Breast epithelium (tissue), 4 donors: ENCODE results near the gene CCDC171. TPM values are rescaled to one million over a fixed set of nuclear protein-coding genes. Genes with fewer than 3 reads are reported as not detected.

Source experiments
- DNase-seq, 2 donors: peaks; one replicate each; pipeline ENCODE4 v3.0.0-alpha.2; 2019; ENCODE audit warnings: low spot score in 2 of 2
- H3K27ac ChIP-seq, 2 donors: fragments of 200-600 bp; sonication (generic) in 1 of 2; one replicate each; pipeline ENCODE4 v1.5.1; 2016 to 2019; ENCODE audit warnings: mild to moderate bottlenecking in 1 of 2
- H3K27me3 ChIP-seq, 2 donors: fragments of 200-600 bp; sonication (generic) in 1 of 2; one replicate each; pipeline versions ENCODE4 v1.5.1 to v1.6.0; 2017 to 2019; ENCODE audit warnings: control low read depth in 1 of 2, mild to moderate bottlenecking in 1 of 2
- H3K36me3 ChIP-seq: fragments of 200-600 bp; one replicate; pipeline ENCODE4 v1.5.1; 2019
- H3K4me1 ChIP-seq, 2 donors: fragments of 200-600 bp; sonication (generic); one replicate each; pipeline ENCODE4 v1.5.1; 2016 to 2019; ENCODE audit warnings: control low read depth in 1 of 2
- H3K4me3 ChIP-seq, 3 donors: fragments of 200-600 bp; sonication (generic); 1 replicate in 2 of 3; 2 replicates in 1 of 3; pipeline ENCODE4 v1.5.1; 2016 to 2019; ENCODE audit warnings: mild to moderate bottlenecking in 3 of 3, moderate library complexity in 2 of 3
- H3K9me3 ChIP-seq, 2 donors: fragments of 200-600 bp; sonication (generic) in 1 of 2; one replicate each; pipeline ENCODE4 v1.5.1; 2016 to 2019; ENCODE audit warnings: control low read depth in 1 of 2
- CTCF ChIP-seq, 3 donors: fragments of 450-650 bp; IDR thresholded peaks; one replicate each; pipeline ENCODE4 v1.5.1; 2016 to 2017; ENCODE audit warnings: antibody characterized with exemption in 3 of 3, mild to moderate bottlenecking in 3 of 3, moderate library complexity in 3 of 3
- POLR2A ChIP-seq: fragments of 450-650 bp; IDR thresholded peaks from one replicate; pipeline ENCODE4 v1.6.1; 2016; ENCODE audit warnings: antibody characterized with exemption, mild to moderate bottlenecking, moderate library complexity
- POLR2AphosphoS5 ChIP-seq, 3 donors: sonication (generic); formaldehyde crosslinking; IDR thresholded peaks; one replicate each; pipeline ENCODE4 v1.6.1; 2017; ENCODE audit warnings: antibody characterized with exemption in 3 of 3
- intact Hi-C: fragments of 100-400 bp; cut with DNase I; formaldehyde crosslinking; loops from one replicate; pipeline ENCODE4 v1.15.1; 2023; ENCODE audit warnings: low total_unique reads
- total RNA-seq, 3 donors: library from RNA; depleted of rRNA; stranded (reverse); fragments of >200 nt; gene quantifications; one replicate each; pipeline ENCODE4 v1.1.0, GENCODE V29; 2016

Gene CCDC171
- total RNA-seq, 3 donors from 2014 or later = 4.8 to 8.8 (median 5.6) TPM

DNA sequence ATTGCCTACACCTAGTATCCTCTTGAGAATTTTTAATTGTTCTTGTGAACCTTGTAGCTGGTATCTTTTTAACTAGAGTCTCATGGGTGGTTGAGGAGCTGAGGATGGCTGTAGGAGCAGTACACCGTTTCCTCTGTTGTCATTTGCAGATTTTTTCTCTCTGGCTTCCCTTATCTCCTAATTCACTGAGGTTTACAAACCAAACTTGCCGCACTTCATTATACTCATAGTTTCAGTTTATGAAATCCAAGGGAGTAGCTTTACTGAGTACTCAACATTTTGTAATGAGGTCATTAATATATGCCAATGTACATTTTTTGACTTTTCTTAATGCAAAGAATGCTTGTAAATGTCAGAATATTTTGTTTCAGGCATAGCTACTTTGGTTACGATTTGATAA, 154.2 kb downstream of the CCDC171 start:
- Histone ChIP-seq H3K36me3 (no peaks in the 10 kb centered on the region), H3K27me3 (no peaks in the 10 kb centered on the region), H3K27ac (no peak overlapping the region), H3K4me1 (no peaks in the 10 kb centered on the region), H3K9me3 (no peaks in the 10 kb centered on the region), H3K4me3 (no peak overlapping the region)
- intact Hi-C loops = no loop called here
- no peak for DNase-seq
- TF ChIP-seq POLR2A (no peak), POLR2AphosphoS5 (IDR thresholded peaks at IDR 0.05) (no peak), CTCF (IDR thresholded peaks at IDR 0.05) (no peak)

DNA sequence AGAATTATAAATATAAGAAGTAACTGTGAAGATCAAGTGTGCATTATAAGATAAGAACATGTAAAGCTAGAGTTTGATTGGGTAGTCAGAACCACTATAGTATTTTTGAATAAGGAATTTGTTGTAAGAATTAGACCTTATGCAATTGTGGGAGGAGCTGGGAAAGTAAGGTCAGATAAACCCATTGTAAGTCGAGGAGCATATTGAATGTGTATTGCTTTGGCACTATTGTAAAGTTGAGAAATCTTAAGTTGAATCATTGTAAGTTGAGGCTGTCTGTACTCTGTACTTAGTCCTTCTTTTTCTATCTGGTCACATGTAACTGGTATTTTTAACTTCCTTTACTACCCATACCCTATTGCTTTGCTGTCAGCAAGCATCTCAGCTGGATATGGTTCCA, 158.7 kb downstream of the CCDC171 start:
- intact Hi-C loops = no loop called here
- Histone ChIP-seq H3K4me1 (no peaks in the 10 kb centered on the region), H3K27me3 (no peaks in the 10 kb centered on the region), H3K36me3 (no peaks in the 10 kb centered on the region), H3K4me3 (no peak overlapping the region), H3K27ac (no peak overlapping the region), H3K9me3 (no peaks in the 10 kb centered on the region)
- TF ChIP-seq POLR2AphosphoS5 (IDR thresholded peaks at IDR 0.05) (no peak), CTCF (IDR thresholded peaks at IDR 0.05) (no peak), POLR2A (no peak)
- no peak for DNase-seq

GRCh38 chr9:15711931-15712330, 159.1 kb downstream of the CCDC171 start:
- intact Hi-C loops = no loop called here
- Histone ChIP-seq H3K27ac (no peak overlapping the region), H3K36me3 (no peaks in the 10 kb centered on the region), H3K27me3 (no peaks in the 10 kb centered on the region), H3K4me1 (no peaks in the 10 kb centered on the region), H3K4me3 (no peak overlapping the region), H3K9me3 (no peaks in the 10 kb centered on the region)
- no peak for TF ChIP-seq POLR2A
- DNase-seq = no peak

DNA sequence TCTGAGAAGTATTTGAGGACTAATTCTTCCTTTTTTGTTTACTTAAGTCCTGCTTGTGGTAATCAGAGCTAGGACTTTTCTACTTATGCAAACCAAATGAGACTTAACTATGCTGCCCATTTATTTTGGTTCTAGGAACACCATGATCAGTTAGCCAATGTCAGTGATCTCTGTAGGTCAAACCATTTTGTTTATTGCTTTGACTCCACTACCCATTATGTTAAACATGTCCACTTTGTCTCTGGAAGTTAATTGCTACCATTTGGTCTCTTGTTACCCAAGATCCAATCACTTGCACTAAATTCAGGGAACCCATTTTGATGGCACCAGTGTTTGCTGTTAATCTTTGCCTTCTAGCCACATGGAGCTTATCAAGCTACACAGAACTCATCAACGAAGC, 161.9 kb downstream of the CCDC171 start:
- H3K9me3 ChIP-seq = no peaks in the 10 kb centered on the region
- no peak for TF ChIP-seq POLR2AphosphoS5 (IDR thresholded peaks at IDR 0.05)
- TF ChIP-seq POLR2A = no peak
- TF ChIP-seq CTCF (IDR thresholded peaks at IDR 0.05) = no peak
- H3K4me1 ChIP-seq = no peaks in the 10 kb centered on the region
- H3K27me3 ChIP-seq = no peaks in the 10 kb centered on the region
- no peak overlapping the region for H3K4me3 ChIP-seq
- H3K27ac ChIP-seq = no peak overlapping the region
- DNase-seq = no peak
- intact Hi-C loops = no loop called here
- no peaks in the 10 kb centered on the region for H3K36me3 ChIP-seq

DNA sequence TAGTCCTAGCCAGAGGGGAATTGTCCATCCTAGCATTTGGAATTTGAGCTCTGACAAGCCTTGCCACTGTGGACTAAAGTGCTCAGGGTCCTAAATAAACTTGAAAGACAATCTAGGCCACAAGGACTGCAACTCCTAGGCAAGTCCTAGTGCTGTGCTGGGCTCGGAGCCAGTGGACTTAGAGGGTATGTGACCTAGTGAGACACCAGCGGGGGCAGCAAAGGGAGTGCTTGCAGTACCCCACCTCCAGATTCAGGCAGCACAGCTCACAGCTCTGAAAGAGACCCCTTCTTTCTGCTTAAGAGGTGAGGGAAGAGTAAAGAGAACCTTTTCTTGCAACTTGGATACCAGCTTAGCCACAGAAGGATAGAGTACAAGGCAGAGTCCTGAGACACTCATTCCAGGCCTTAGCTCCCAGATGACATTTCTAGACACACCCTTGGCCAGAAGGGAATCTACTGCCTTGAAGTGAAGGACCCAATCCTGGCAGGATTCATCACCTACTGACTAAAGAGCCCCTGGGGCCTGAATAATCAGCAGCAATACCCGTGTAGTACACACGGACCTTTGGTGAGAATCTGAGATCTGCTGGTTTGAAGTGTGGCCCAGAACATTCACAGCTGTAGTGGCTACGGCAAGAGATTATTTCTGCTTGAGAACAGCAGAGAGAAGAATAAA, 164.6 kb downstream of the CCDC171 start:
- TF ChIP-seq POLR2A (no peak), POLR2AphosphoS5 (IDR thresholded peaks at IDR 0.05) (no peak), CTCF (IDR thresholded peaks at IDR 0.05) (no peak)
- no peak for DNase-seq
- Histone ChIP-seq H3K9me3 (no peaks in the 10 kb centered on the region), H3K36me3 (no peaks in the 10 kb centered on the region), H3K4me3 (no peak overlapping the region), H3K27me3 (no peaks in the 10 kb centered on the region), H3K27ac (no peak overlapping the region), H3K4me1 (no peaks in the 10 kb centered on the region)
- intact Hi-C loops = no loop called here

DNA sequence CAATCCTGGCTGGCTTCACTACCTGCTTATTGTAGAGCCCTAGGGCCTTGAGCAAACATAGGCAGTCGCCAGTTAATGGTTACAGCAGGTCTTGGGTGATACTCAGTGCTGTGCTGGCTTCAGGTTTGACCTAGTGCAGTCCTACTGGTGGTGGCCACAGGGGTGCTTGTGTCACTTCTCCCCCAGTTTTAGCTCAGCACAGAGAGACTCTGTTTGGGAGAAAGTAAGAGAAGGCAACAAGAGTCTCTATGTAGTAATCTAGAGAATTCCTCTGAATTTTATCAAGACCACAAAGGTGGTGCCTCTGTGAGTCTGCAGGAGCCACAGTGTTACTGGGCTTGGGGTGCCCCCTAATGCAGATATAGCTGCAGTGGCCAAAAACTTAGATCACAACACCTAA, 165.6 kb downstream of the CCDC171 start:
- Histone ChIP-seq H3K27ac (no peak overlapping the region), H3K36me3 (no peaks in the 10 kb centered on the region), H3K4me3 (no peak overlapping the region), H3K27me3 (no peaks in the 10 kb centered on the region), H3K9me3 (no peaks in the 10 kb centered on the region), H3K4me1 (no peaks in the 10 kb centered on the region)
- TF ChIP-seq POLR2AphosphoS5 (IDR thresholded peaks at IDR 0.05) (no peak), POLR2A (no peak), CTCF (IDR thresholded peaks at IDR 0.05) (no peak)
- intact Hi-C loops = no loop called here
- DNase-seq = no peak
